Lower leg skin (tissue), 3 donors: ENCODE data around the gene LHFPL3.

Experiments used
- CTCF ChIP-seq, 3 donors: fragments of 450-650 bp; IDR thresholded peaks; one replicate each; pipeline ENCODE4 v1.5.1; 2016; ENCODE audit warnings: antibody characterized with exemption in 3 of 3, mild to moderate bottlenecking in 3 of 3, moderate library complexity in 2 of 3
- POLR2A ChIP-seq, 2 donors: fragments of 450-650 bp; IDR thresholded peaks; one replicate each; pipeline ENCODE4 v1.6.1; 2016 to 2017; ENCODE audit warnings: antibody characterized with exemption in 2 of 2, mild to moderate bottlenecking in 1 of 2, moderate library complexity in 1 of 2

GRCh38 chr7:104299323-104299722 is 29.1 kb upstream of the LHFPL3 start:
- TF ChIP-seq CTCF (IDR thresholded peaks at IDR 0.05) (no peak), POLR2A (IDR thresholded peaks at IDR 0.05) (no peak)
